T-helper 2 cell treated with Interferon-gamma antibody and Interleukin-4, amounts not matched to agents 5 μg/mL and 100 μg/mL, for 36 hours (primary cell): ENCODE data around the gene CLDN5.

Source experiments
- DNase-seq: peaks from one replicate; pipeline ENCODE4 v3.0.0; 2021; ENCODE audit warnings: low spot score
- H3K27ac Mint-ChIP-seq: one replicate; pipeline ENCODE4 v1.8.0; 2021; ENCODE audit warnings: mild to moderate bottlenecking, mixed read lengths
- H3K27me3 Mint-ChIP-seq: one replicate; pipeline ENCODE4 v1.8.0; 2021; ENCODE audit warnings: low read depth, mixed read lengths
- H3K36me3 Mint-ChIP-seq: one replicate; pipeline ENCODE4 v1.8.0; 2021; ENCODE audit warnings: low read depth, mixed read lengths
- H3K4me1 Mint-ChIP-seq: one replicate; pipeline ENCODE4 v1.8.0; 2021; ENCODE audit warnings: low read depth, mixed read lengths
- H3K4me3 Mint-ChIP-seq: one replicate; pipeline ENCODE4 v1.8.0; 2022; ENCODE audit warnings: mild to moderate bottlenecking, moderate library complexity, mixed read lengths
- H3K9me3 Mint-ChIP-seq: one replicate; pipeline ENCODE4 v1.8.0; 2021; ENCODE audit warnings: mixed read lengths

Gene CLDN5

GRCh38 chr22:19523240-19524169 lies 705 bp downstream of the CLDN5 start:
- Mint-ChIP-seq H3K27ac (peak overlapping the region; percentile 36), H3K4me1 (peaks cover 5% of the 10 kb centered on the region), H3K9me3 (no peaks in the 10 kb centered on the region), H3K27me3 (peaks cover 23% of the 10 kb centered on the region), H3K36me3 (peaks cover 10% of the 10 kb centered on the region), H3K4me3 (peak overlapping the region; percentile 71)
- DNase-seq, result peak; percentile 45

GRCh38 chr22:19522881-19523239 lies 1.4 kb downstream of the CLDN5 start:
- Mint-ChIP-seq H3K4me3 (peak overlapping the region; percentile 30), H3K27ac (no peak overlapping the region), H3K36me3 (peaks cover 12% of the 10 kb centered on the region), H3K27me3 (peaks cover 23% of the 10 kb centered on the region), H3K9me3 (no peaks in the 10 kb centered on the region), H3K4me1 (peaks cover 5% of the 10 kb centered on the region)
- DNase-seq, result no peak

DNA sequence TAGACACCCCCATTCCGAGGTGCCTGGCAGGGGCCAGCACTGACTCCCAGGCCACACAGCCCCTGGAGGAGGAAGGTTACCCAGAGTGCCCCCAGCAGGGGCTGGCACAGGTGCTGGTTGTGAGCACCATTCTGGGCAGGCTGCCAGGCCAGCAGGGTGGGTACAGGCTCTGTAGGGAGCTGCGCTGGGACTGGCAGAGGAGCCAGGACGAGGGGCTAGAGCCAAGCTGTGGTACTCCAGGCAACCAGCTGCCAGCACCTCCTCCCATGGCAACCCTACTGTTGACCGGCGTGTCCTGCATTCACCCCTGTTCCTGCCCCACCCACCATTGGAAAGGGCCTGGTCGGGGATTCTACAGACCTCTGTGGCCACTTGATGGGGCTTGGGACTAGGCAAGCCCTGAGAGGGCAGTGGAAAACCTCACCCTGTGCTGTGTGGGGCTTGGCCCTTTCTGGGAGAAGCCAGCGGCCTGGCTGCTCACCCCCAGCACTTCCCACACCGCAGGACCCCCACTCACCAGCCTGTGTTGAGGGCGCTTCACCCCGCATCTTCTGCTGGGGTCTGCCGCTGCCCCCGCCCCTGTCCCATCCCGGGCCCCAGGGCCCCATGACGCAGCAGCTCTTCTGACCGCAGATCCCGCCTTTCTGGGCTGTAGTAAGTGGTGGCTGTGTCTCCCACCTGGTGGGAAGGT lies 1.9 kb downstream of the CLDN5 start:
- DNase-seq, result no peak
- Mint-ChIP-seq H3K9me3 (no peaks in the 10 kb centered on the region), H3K4me3 (peak overlapping the region; percentile 29), H3K27me3 (peaks cover 23% of the 10 kb centered on the region), H3K36me3 (peaks cover 14% of the 10 kb centered on the region), H3K27ac (no peak overlapping the region), H3K4me1 (peaks cover 5% of the 10 kb centered on the region)

- peaks cover 21% of the 10 kb centered on the region for H3K36me3 Mint-ChIP-seq
- H3K27me3 Mint-ChIP-seq, result peaks cover 19% of the 10 kb centered on the region
- no peaks in the 10 kb centered on the region for H3K9me3 Mint-ChIP-seq
- H3K4me1 Mint-ChIP-seq, result peaks cover 5% of the 10 kb centered on the region
- no peak overlapping the region for H3K27ac Mint-ChIP-seq
- DNase-seq, result no peak
- H3K4me3 Mint-ChIP-seq, result no peak overlapping the region
Observed at GRCh38 chr22:19520566-19521305, 3.5 kb downstream of the CLDN5 start.

- peaks cover 28% of the 10 kb centered on the region for H3K36me3 Mint-ChIP-seq
- peaks cover 15% of the 10 kb centered on the region for H3K27me3 Mint-ChIP-seq
- H3K9me3 Mint-ChIP-seq, result no peaks in the 10 kb centered on the region
- DNase-seq, result no peak
- no peak overlapping the region for H3K4me3 Mint-ChIP-seq
- no peak overlapping the region for H3K27ac Mint-ChIP-seq
- H3K4me1 Mint-ChIP-seq, result peaks cover 5% of the 10 kb centered on the region
Observed at GRCh38 chr22:19520007-19520406, 4.2 kb downstream of the CLDN5 start.

DNA sequence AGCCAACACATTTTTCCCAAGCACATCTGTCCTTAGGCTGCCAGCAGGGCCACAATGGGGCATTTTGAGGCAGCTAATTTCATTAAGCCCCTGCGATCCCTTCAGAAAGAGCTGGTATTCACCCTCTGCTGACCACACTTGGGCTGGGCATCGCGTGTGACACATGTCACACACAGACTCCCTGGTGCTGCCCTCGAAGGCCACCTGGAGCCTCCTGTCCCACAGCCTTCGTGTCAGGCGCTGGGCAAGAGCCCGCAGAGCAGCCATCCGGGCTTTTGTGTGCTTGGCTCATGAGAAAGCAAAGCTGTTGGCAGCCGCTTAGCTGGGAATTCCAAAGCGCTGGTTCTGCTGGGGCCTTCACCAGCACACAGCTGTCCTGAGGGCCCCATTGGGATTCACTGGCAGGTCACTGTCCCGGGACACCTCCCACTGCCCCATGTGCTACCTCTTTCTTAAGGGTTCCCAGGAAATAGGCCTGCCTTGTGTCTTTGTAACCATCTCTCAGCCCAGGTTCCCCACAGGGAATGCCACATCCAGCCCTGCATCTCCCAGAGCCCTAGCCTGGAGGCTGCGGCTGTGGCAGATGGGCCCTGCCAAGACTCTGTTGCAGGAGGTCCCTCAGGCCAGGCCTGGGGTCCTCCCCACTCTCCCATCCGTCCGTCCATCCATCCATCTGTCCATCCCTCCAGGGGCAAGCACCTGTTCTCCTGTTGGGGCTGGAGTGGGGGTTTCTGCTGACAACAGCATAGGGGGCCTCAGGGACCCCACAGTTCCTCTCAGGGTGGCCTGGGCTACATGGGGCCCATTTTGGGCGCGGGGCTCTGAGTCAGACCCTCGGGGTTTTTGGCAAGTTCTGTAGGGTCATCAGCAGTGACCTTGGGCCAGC lies 4.9 kb downstream of the CLDN5 start:
- Mint-ChIP-seq H3K27me3 (peaks cover 10% of the 10 kb centered on the region), H3K4me3 (no peak overlapping the region), H3K27ac (no peak overlapping the region), H3K36me3 (peaks cover 34% of the 10 kb centered on the region), H3K4me1 (peaks cover 2% of the 10 kb centered on the region), H3K9me3 (no peaks in the 10 kb centered on the region)
- no peak for DNase-seq

DNA sequence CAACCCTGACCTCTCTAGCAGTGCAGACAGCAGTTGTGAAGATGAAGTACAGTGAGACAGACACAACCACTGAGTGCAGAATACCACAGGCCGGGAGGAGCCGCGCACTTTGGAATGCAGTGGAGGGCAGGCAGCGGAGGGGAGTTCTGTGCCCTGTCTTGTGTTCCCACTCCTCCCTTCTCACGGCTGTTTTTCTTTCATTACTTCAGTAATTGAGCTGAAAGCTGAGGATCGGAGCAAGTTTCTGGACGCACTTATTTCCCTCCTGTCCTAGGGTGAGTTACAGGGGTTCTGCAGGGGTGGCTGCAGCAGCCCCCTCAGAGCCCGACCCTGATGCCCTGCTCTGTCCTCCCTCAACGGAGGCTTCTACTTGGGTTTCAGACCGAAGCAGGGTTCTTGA lies 5.6 kb downstream of the CLDN5 start:
- Mint-ChIP-seq H3K9me3 (no peaks in the 10 kb centered on the region), H3K36me3 (peaks cover 41% of the 10 kb centered on the region), H3K27me3 (peaks cover 6% of the 10 kb centered on the region), H3K4me3 (no peak overlapping the region), H3K27ac (peak overlapping the region; percentile 65), H3K4me1 (peaks cover 2% of the 10 kb centered on the region)
- DNase-seq, result no peak

DNA sequence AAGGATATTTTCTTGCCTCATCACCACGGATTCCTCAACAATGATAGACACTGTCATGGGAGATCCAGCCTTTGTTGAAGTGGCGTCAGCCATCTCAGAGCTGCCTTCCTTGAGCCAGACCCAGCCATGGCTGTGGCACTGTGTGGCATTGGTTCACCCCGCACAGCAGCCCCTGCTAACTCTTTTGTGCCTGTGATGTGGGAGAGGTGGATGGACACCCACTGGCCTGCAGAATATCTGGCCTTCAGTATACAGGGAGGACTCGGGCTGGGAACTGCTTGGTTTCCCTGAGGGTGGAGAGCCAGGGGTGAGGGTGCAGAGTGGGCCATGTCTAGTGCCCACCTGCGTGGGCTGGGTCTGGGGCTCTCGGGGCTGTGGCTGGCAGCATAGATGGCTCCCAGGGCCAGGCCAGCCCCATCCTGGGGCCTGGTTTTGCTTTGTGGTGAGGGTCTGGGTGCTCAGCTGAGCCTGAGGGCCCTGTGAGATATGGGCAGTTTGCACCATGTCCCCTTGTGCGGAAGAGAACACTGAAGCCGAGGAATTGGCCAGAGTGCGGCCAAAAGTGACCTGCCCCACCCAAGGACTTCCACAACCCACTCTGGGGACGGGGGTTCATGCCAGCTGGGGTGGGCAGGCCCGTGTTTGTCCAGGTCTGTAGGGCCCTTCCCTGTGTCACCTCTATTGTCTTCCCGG lies 6.1 kb downstream of the CLDN5 start:
- Mint-ChIP-seq H3K27ac (peak overlapping the region; percentile 65), H3K4me3 (no peak overlapping the region), H3K4me1 (peaks cover 2% of the 10 kb centered on the region), H3K9me3 (no peaks in the 10 kb centered on the region), H3K27me3 (peaks cover 4% of the 10 kb centered on the region), H3K36me3 (peaks cover 46% of the 10 kb centered on the region)
- no peak for DNase-seq

DNA sequence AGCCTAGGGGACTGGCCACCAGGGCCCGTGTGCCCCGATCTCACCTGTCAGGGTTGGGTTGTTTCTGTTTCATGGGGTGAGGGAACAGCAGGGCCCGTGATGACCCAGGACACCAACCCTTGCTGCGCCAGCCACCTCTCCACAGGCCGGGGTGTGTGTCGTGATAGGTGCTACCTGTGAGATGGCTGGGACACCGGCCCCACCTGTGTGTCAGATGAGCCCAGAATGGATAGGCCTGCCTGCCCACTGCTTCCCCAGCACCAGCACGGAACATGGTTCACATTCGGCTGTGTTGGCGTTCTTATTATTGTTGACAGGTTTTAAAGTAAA lies 7.1 kb downstream of the CLDN5 start:
- no peak overlapping the region for H3K27ac Mint-ChIP-seq
- no peak for DNase-seq
- peaks cover 51% of the 10 kb centered on the region for H3K36me3 Mint-ChIP-seq
- H3K9me3 Mint-ChIP-seq, result no peaks in the 10 kb centered on the region
- no peaks in the 10 kb centered on the region for H3K4me1 Mint-ChIP-seq
- H3K27me3 Mint-ChIP-seq, result no peaks in the 10 kb centered on the region
- no peak overlapping the region for H3K4me3 Mint-ChIP-seq

GRCh38 chr22:19516378-19517170 lies 7.6 kb downstream of the CLDN5 start:
- Mint-ChIP-seq H3K36me3 (peaks cover 51% of the 10 kb centered on the region), H3K27me3 (no peaks in the 10 kb centered on the region), H3K4me3 (no peak overlapping the region), H3K4me1 (no peaks in the 10 kb centered on the region), H3K9me3 (no peaks in the 10 kb centered on the region), H3K27ac (no peak overlapping the region)
- DNase-seq, result no peak

DNA sequence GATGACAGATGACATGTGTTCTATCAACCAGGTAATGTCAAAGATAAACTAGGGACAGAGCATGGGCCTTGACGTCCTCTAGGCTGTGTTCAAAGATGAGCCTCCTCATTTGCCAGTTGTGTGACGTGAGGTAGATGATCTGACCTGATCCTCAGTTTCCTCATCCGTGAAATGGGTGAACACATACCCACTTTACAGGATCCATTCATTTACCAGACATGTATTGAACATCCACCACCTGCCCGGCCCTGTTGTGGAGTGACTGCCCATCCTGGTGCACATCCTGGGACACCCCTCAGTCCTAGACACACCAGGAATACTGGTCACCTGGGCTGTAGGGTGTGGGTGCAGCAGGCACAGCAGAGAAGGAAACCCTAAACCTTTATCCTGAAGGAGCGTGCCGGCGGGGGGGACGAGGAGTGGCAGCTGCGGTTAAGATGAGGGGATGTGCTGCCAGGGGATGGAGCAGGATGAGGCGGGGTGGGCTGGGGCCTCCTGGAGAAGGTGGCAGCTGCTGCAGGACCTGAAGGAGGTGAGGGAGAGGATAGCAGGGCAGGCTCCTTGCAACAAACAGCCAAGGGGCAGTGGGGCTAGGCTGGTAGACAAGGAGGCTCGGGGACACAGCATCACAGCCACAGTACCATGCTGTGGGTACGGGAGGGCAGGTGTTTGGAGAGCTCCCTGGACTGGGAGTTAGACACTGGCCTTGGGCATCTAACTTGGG lies 8.4 kb downstream of the CLDN5 start:
- Mint-ChIP-seq H3K27ac (no peak overlapping the region), H3K9me3 (no peaks in the 10 kb centered on the region), H3K27me3 (no peaks in the 10 kb centered on the region), H3K4me1 (no peaks in the 10 kb centered on the region), H3K4me3 (no peak overlapping the region), H3K36me3 (peaks cover 58% of the 10 kb centered on the region)
- DNase-seq, result no peak
